T-cell (primary cell): Measurements from ENCODE around the gene PGAP6. TPM values are rescaled to one million over a fixed set of nuclear protein-coding genes. Genes with fewer than 3 reads are reported as not detected.
"Not testable (repeated sequence)": the region's sequence is repeated elsewhere in the genome, so short reads cannot be mapped to it uniquely, and the experiment has no call there.

Source experiments
- ATAC-seq, 4 experiments: fragments of 200-7000 bp in 3 of 4; fragments of 150-1000 bp in 1 of 4; cut with Tn5 transposase; replicated peaks in 1 of 4; 1 replicate in 3 of 4; 2 replicates in 1 of 4; pipeline ENCODE4 v1.10.0; 2021; ENCODE audit warnings: moderate library complexity in 3 of 4, mild to moderate bottlenecking in 2 of 4, moderate number of reproducible peaks in 1 of 4
- CTCF ChIA-PET, 2 donors: fragments of 300-600 bp; sonication (Branson Sonifier 250); formaldehyde crosslinking; loops; one replicate each; lab custom pipeline; 2022; ENCODE audit warnings: antibody characterized with exemption in 2 of 2; lab: Charles Lee
- POLR2A ChIA-PET, 2 donors: fragments of 300-600 bp; sonication (Branson Sonifier 250); formaldehyde crosslinking; loops; one replicate each; lab custom pipeline; 2022; ENCODE audit warnings: antibody characterized with exemption in 2 of 2; lab: Charles Lee
- DNase-seq, 35 experiments: peaks; one replicate each; pipeline versions ENCODE4 v3.0.0 to v3.0.0-alpha.2; 2013 to 2023
- H3K27ac ChIP-seq: one replicate; pipeline ENCODE4 v1.5.1; 2013; ENCODE audit warnings: low read length
- H3K27me3 ChIP-seq, 2 experiments: replicated peaks in 1 of 2; 1 replicate in 1 of 2; 2 replicates in 1 of 2; pipeline versions ENCODE4 v1.6.1 to v1.7.0; 2013; ENCODE audit warnings: low read length in 1 of 2, mixed read lengths in 1 of 2; ENCODE audit not compliant: control insufficient read depth in 2 of 2, insufficient read depth in 2 of 2; ENCODE audit errors: extremely low read depth in 1 of 2
- H3K36me3 ChIP-seq, 2 donors: 1 replicate in 1 of 2; 2 replicates in 1 of 2; pipeline versions ENCODE4 v1.6.1 to v1.7.0; 2013; ENCODE audit warnings: low read length in 1 of 2; ENCODE audit not compliant: control insufficient read depth in 2 of 2, insufficient read depth in 1 of 2; ENCODE audit errors: extremely low read depth in 1 of 2
- H3K4me1 ChIP-seq, 2 experiments: 1 replicate in 1 of 2; 2 replicates in 1 of 2; pipeline versions ENCODE4 v1.6.1 to v1.7.0; 2013; ENCODE audit warnings: low read length in 2 of 2, mixed read lengths in 1 of 2; ENCODE audit not compliant: insufficient read depth in 2 of 2, control insufficient read depth in 1 of 2; ENCODE audit errors: extremely low read depth in 1 of 2
- H3K4me3 ChIP-seq, 2 donors: 1 replicate in 1 of 2; 2 replicates in 1 of 2; pipeline versions ENCODE4 v1.5.1 to v1.7.0; 2013; ENCODE audit warnings: mild to moderate bottlenecking in 2 of 2, low read length in 1 of 2, moderate library complexity in 1 of 2; ENCODE audit not compliant: control insufficient read depth in 1 of 2; ENCODE audit errors: extremely low read depth in 1 of 2
- H3K9me3 ChIP-seq: 2 replicates; pipeline ENCODE4 v1.7.0; 2013
- H3K27ac Mint-ChIP-seq, 2 donors: one replicate each; pipeline ENCODE4 v1.8.0; 2020 to 2021; ENCODE audit warnings: mild to moderate bottlenecking in 2 of 2, mixed read lengths in 2 of 2
- H3K27me3 Mint-ChIP-seq, 2 donors: one replicate each; pipeline ENCODE4 v1.8.0; 2021 to 2022; ENCODE audit warnings: mixed read lengths in 2 of 2
- H3K36me3 Mint-ChIP-seq: one replicate; pipeline ENCODE4 v1.8.0; 2021; ENCODE audit warnings: mixed read lengths
- H3K4me1 Mint-ChIP-seq, 3 donors: one replicate each; pipeline ENCODE4 v1.8.0; 2020 to 2022; ENCODE audit warnings: mixed read lengths in 3 of 3, mild to moderate bottlenecking in 1 of 3
- H3K4me3 Mint-ChIP-seq, 3 donors: one replicate each; pipeline ENCODE4 v1.8.0; 2020 to 2022; ENCODE audit warnings: mild to moderate bottlenecking in 3 of 3, mixed read lengths in 3 of 3, moderate library complexity in 3 of 3
- H3K9me3 Mint-ChIP-seq, 3 donors: one replicate each; pipeline ENCODE4 v1.8.0; 2020 to 2022; ENCODE audit warnings: mixed read lengths in 3 of 3
- WGBS: methylation state at CpG from one replicate; pipeline ENCODE4 v1.1.5; 2013; ENCODE audit warnings: missing lambda C conversion rate; ENCODE audit not compliant: insufficient coverage; 5-methylcytosine and 5-hydroxymethylcytosine counted together
- total RNA-seq, 35 experiments: library from RNA in 6 of 35; stranded (reverse) in 6 of 35; fragments of 120-200 nt in 1 of 35; gene quantifications; one replicate each; pipeline versions ENCODE4 v1.2.1 to v1.2.4 and lab custom pipeline; 2013 to 2026

The PGAP6 gene
- total RNA-seq, 5 donors from 2014 or later (not counting 1 experiment from before 2014, with no cell fraction given): 34.9 to 143 (median 122) TPM

DNA sequence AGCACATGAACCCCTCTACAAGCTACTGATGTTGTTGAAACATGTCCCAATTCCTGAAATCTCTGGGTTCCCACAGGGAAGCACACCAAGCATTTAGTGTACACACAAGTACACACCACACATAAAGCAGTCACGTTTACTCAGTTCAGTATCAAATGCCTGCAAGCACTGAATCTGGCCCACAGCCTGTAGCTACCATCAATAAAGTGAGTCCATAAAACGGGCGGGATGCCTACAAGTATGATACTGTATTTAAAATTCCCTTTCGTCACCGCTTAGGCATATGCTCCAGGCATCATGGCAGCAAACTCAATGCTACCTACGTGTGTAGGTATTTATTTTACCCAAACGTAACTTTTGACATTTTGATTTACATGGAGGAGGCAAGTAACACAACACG lies 31.6 kb downstream of the PGAP6 start:
- H3K27me3 ChIP-seq: no peaks in the 10 kb centered on the region
- H3K27me3 Mint-ChIP-seq: no peaks in the 10 kb centered on the region
- H3K36me3 Mint-ChIP-seq: peaks cover 25% of the 10 kb centered on the region
- DNase-seq (no peak), ATAC-seq (no peak)
- no CpG with 5 or more reads among the region's 8 CpGs for WGBS
- CTCF ChIA-PET: no interaction called here
- H3K9me3 Mint-ChIP-seq: no peaks in the 10 kb centered on the region
- peak overlapping the region in 1 of 2 donors; percentile 8 for H3K27ac Mint-ChIP-seq
- no peak overlapping the region for H3K4me3 ChIP-seq
- POLR2A ChIA-PET: no interaction called here
- no peak overlapping the region for H3K27ac ChIP-seq
- peaks cover 4 to 26% of the 10 kb centered on the region in 2 donors for H3K36me3 ChIP-seq
- H3K4me1 Mint-ChIP-seq: peaks cover 73 to 76% (median 75%) of the 10 kb centered on the region in 3 donors
- H3K4me1 ChIP-seq: peaks cover 14 to 80% of the 10 kb centered on the region in 2 experiments
- no peaks in the 10 kb centered on the region for H3K9me3 ChIP-seq
- H3K4me3 Mint-ChIP-seq: peak overlapping the region; percentile 82 to 86 (median 82)

DNA sequence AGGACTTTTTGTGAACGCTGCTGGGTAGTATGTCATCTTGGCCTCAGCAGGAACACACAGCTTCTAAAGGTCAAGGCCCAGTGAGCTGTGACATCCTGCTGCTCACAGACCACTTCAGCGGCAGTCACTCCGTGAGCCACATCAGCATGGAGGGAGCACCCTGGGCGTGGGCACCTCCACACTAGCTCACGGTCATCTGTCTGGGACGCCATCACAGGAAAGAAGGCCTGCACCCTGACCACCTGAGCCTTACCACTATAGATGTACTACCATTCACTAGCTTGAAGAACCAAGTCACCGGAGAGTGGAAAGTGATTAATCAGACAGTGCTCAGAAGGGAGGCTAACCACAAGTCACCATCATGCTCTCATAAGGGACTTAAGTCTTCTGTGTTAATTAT lies 32.6 kb downstream of the PGAP6 start:
- no peaks in the 10 kb centered on the region for H3K9me3 ChIP-seq

DNA sequence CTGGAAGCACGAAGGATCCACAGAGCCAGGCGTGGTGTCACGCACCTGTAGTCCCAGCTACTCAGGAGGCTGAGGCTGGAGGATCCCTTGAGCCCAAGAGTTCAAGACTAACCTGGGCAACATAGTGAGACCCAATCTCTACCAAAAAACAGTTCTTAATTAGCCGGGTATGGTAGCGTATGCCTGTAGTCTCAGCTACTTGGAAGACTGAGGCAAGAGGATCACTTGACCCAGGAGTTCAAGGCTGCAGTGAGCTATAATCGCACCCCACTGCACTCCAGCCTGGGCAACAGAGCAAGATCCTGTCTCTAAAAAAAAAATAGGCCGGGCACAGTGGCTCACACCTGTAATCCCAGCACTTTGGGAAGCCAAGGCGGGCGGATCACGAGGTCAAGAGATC lies 33.3 kb downstream of the PGAP6 start:
- H3K4me3 Mint-ChIP-seq: peak overlapping the region in 1 of 3 donors; percentile 22
- 94% methylated on average over 5 of the region's 10 CpGs for WGBS
- H3K27ac Mint-ChIP-seq, H3K9me3 ChIP-seq, H3K27me3 ChIP-seq, H3K27me3 Mint-ChIP-seq, H3K4me3 ChIP-seq, H3K27ac ChIP-seq, POLR2A ChIA-PET, DNase-seq, ATAC-seq, H3K9me3 Mint-ChIP-seq: not testable (repeated sequence)
- Histone ChIP-seq H3K4me1 (peaks cover 4 to 73% of the 10 kb centered on the region in 2 experiments), H3K36me3 (peaks cover 9 to 43% of the 10 kb centered on the region in 2 donors)
- H3K4me1 Mint-ChIP-seq: peaks cover 68 to 70% (median 70%) of the 10 kb centered on the region in 3 donors
- H3K36me3 Mint-ChIP-seq: peaks cover 31% of the 10 kb centered on the region
- CTCF ChIA-PET: interaction anchor here in 1 of 2 donors (1.5 kb wide), 1 partner anchor 14 kb away, joined by 3 read pairs; no protein-coding TSS in a partner anchor

More for the DNA sequence above, 32.6 kb downstream of the PGAP6 start:
- ChIA-PET CTCF (interaction anchor here in 1 of 2 donors (1.5 kb wide), 1 partner anchor 13 kb away, joined by 3 read pairs; no protein-coding TSS in a partner anchor), POLR2A (no interaction called here)
- H3K36me3 ChIP-seq: peaks cover 9 to 35% of the 10 kb centered on the region in 2 donors
- H3K27ac ChIP-seq: no peak overlapping the region
- peaks cover 6 to 79% of the 10 kb centered on the region in 2 experiments for H3K4me1 ChIP-seq
- WGBS: 76% methylated on average over 4 of the region's 7 CpGs
- Mint-ChIP-seq H3K27me3 (no peaks in the 10 kb centered on the region), H3K4me3 (peak overlapping the region in 1 of 3 donors; percentile 11), H3K9me3 (no peaks in the 10 kb centered on the region), H3K27ac (peak overlapping the region in 1 of 2 donors; percentile 11), H3K4me1 (peaks cover 72 to 73% (median 72%) of the 10 kb centered on the region in 3 donors), H3K36me3 (peaks cover 31% of the 10 kb centered on the region)
- H3K4me3 ChIP-seq: no peak overlapping the region
- DNase-seq (no peak), ATAC-seq (no peak)
- H3K27me3 ChIP-seq: no peaks in the 10 kb centered on the region

DNA sequence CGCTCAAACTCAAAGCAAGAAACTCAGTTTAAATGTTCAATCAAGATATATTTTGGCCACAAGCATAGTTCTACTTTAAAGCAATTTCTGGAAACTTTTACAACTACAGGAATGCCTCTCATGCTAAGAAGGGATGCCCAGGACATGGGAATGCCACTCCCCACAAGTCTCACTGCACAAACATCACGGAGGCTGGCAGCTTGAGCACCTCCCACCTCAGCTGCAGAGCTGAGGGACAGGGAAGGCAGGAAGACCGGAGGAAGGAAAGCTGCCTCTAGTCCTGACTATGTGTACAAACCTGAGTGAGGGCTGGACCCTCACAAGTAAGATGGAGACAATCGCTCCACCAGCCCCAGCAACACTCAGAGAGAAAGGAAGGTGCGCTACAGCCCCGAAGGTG lies 34.6 kb downstream of the PGAP6 start:
- H3K9me3 ChIP-seq: no peaks in the 10 kb centered on the region
- H3K36me3 ChIP-seq: peaks cover 11 to 51% of the 10 kb centered on the region in 2 donors
- no peaks in the 10 kb centered on the region for H3K9me3 Mint-ChIP-seq
- ATAC-seq (no peak), DNase-seq (no peak)
- ChIA-PET CTCF (interaction anchor here in 1 of 2 donors (0.6 kb wide), 1 partner anchor 150 kb away, joined by 5 read pairs; no protein-coding TSS in a partner anchor), POLR2A (no interaction called here)
- no peak overlapping the region for H3K4me3 Mint-ChIP-seq
- WGBS: 100% methylated on average over 2 of the region's 6 CpGs
- no peaks in the 10 kb centered on the region for H3K27me3 ChIP-seq
- no peak overlapping the region for H3K27ac ChIP-seq
- H3K4me1 ChIP-seq: peaks cover 8 to 80% of the 10 kb centered on the region in 2 experiments
- H3K36me3 Mint-ChIP-seq: peaks cover 40% of the 10 kb centered on the region
- peaks cover 79 to 83% (median 80%) of the 10 kb centered on the region in 3 donors for H3K4me1 Mint-ChIP-seq
- H3K27ac Mint-ChIP-seq: no peak overlapping the region
- H3K4me3 ChIP-seq: no peak overlapping the region
- no peaks in the 10 kb centered on the region for H3K27me3 Mint-ChIP-seq

DNA sequence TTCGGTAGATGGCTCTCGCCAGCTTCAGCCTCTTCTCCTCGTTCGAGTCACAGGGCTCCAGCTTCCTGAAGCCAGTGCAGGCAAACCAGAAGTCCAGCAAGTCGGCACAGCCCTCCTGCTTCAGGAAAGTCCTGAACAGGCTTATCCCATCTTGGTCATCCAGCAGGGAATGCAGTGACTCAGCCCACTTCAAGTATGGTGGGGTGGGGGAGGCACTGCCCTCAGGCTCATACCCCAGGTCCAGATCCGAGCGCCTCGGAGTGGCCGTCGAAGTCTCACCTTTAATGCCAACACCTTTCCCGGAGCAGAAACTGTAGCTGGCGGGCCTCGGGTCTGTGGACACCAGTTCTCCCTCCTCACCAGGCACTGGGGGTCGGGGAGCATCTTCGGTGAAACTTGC lies 35.2 kb downstream of the PGAP6 start:
- Mint-ChIP-seq H3K27ac (no peak overlapping the region), H3K9me3 (no peaks in the 10 kb centered on the region), H3K36me3 (peaks cover 43% of the 10 kb centered on the region), H3K4me3 (peak overlapping the region in 1 of 3 donors; percentile 8), H3K27me3 (no peaks in the 10 kb centered on the region), H3K4me1 (peaks cover 85 to 89% (median 86%) of the 10 kb centered on the region in 3 donors)
- Histone ChIP-seq H3K9me3 (no peaks in the 10 kb centered on the region), H3K27me3 (no peaks in the 10 kb centered on the region), H3K27ac (no peak overlapping the region), H3K4me1 (peaks cover 8 to 80% of the 10 kb centered on the region in 2 experiments), H3K4me3 (no peak overlapping the region), H3K36me3 (peaks cover 12 to 51% of the 10 kb centered on the region in 2 donors)
- WGBS: over 99% methylated on average over 12 of the region's 15 CpGs
- POLR2A ChIA-PET: no interaction called here
- DNase-seq (no peak), ATAC-seq (no peak)
- CTCF ChIA-PET: no interaction called here

DNA sequence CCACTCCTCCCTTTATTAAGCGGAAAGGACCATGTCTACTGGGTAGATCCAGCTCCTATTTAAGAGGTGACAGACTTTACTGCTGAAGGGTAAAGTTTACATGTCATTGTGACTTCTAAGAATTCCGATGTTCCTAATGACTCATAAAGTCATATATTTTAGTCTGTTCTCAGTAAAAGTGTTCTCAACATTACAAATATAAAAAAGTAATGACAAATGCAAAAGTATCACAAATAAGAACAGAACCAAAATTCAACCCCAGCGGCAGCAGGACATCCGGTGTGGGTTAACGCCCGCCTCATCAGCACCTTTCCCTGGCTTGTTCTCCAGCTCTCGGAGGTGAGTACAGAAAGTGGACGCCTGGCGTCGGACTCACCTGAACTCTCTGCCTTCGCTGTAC lies 36.0 kb downstream of the PGAP6 start:
- H3K27ac ChIP-seq: no peak overlapping the region
- no peaks in the 10 kb centered on the region for H3K27me3 ChIP-seq
- Mint-ChIP-seq H3K36me3 (peaks cover 43% of the 10 kb centered on the region), H3K27ac (peak overlapping the region in 1 of 2 donors; percentile 66), H3K9me3 (no peaks in the 10 kb centered on the region), H3K27me3 (no peaks in the 10 kb centered on the region), H3K4me1 (peaks cover 83 to 84% (median 84%) of the 10 kb centered on the region in 3 donors), H3K4me3 (peak overlapping the region in 1 of 3 donors; percentile 8)
- H3K36me3 ChIP-seq: peaks cover 12 to 51% of the 10 kb centered on the region in 2 donors
- no peak overlapping the region for H3K4me3 ChIP-seq
- WGBS: no CpG with 5 or more reads among the region's 11 CpGs
- ATAC-seq: no peak
- H3K9me3 ChIP-seq: no peaks in the 10 kb centered on the region
- POLR2A ChIA-PET: interaction anchor here in 1 of 2 donors (0.6 kb wide), 1 partner anchor 61 kb away, joined by 4 read pairs; no protein-coding TSS in a partner anchor
- no peak for DNase-seq
- CTCF ChIA-PET: no interaction called here
- H3K4me1 ChIP-seq: peaks cover 8 to 76% of the 10 kb centered on the region in 2 experiments
